ENCODE data around the gene DTX4. TPM values are rescaled to one million over a fixed set of nuclear protein-coding genes. Genes with fewer than 3 reads are reported as not detected.

DTX4 gene
- total RNA-seq, 4 donors from 2014 or later: 3.1 to 8.8 (median 4.5) TPM

- no peak for TF ChIP-seq POLR2AphosphoS5 (IDR thresholded peaks at IDR 0.05)
- no peak for TF ChIP-seq EP300 (IDR thresholded peaks at IDR 0.05)
- TF ChIP-seq, protein P1, sequence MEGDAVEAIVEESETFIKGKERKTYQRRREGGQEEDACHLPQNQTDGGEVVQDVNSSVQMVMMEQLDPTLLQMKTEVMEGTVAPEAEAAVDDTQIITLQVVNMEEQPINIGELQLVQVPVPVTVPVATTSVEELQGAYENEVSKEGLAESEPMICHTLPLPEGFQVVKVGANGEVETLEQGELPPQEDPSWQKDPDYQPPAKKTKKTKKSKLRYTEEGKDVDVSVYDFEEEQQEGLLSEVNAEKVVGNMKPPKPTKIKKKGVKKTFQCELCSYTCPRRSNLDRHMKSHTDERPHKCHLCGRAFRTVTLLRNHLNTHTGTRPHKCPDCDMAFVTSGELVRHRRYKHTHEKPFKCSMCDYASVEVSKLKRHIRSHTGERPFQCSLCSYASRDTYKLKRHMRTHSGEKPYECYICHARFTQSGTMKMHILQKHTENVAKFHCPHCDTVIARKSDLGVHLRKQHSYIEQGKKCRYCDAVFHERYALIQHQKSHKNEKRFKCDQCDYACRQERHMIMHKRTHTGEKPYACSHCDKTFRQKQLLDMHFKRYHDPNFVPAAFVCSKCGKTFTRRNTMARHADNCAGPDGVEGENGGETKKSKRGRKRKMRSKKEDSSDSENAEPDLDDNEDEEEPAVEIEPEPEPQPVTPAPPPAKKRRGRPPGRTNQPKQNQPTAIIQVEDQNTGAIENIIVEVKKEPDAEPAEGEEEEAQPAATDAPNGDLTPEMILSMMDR (IDR thresholded peaks at IDR 0.05): no peak
- no peak for TF ChIP-seq POLR2A (IDR thresholded peaks at IDR 0.05; ENCODE audit: low read depth)
- Histone ChIP-seq H3K27me3 (no peaks in the 10 kb centered on the region), H3K4me3 (no peak overlapping the region), H3K27ac (replicated peaks in 1 of 4) (no peak overlapping the region), H3K36me3 (no peaks in the 10 kb centered on the region), H3K4me1 (peaks cover 0 to 9% (median 2%) of the 10 kb centered on the region in 4 donors), H3K9me3 (no peaks in the 10 kb centered on the region)
- intact Hi-C loops (cut with DNase I): no loop called here
- no peak for DNase-seq (ENCODE audit: extremely low spot score)
- 21% methylated on average over 2 of the region's 2 CpGs for WGBS
Observed at GRCh38 chr11:59247531-59248227, 75.7 kb downstream of the DTX4 start.

DNA sequence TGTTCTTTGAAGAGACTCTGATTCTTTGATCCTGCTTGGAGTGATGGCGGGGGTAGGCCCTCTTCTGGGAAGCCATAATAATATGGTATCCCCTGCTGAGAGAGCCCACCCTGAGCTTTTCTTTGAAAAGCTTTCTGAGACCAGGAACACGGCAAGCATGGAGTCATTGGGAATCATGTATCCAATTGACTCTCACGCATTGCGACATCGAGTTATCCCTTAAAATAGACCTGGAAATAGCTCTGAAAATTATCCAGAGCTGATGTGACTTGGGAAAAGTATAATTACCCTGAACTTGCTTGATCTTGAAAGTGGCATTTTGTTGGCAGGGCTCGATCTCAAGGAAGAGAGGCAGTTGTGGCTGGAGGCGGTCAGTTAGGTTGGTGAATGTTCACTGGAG lies 77.6 kb downstream of the DTX4 start:
- H3K4me1 ChIP-seq: peaks cover 0 to 9% (median 2%) of the 10 kb centered on the region in 4 donors
- no peak for TF ChIP-seq POLR2A (IDR thresholded peaks at IDR 0.05; ENCODE audit: low read depth)
- no peak for TF ChIP-seq EP300 (IDR thresholded peaks at IDR 0.05)
- TF ChIP-seq, protein P1 (IDR thresholded peaks at IDR 0.05): no peak
- no peak for TF ChIP-seq POLR2AphosphoS5 (IDR thresholded peaks at IDR 0.05)
- H3K9me3 ChIP-seq: no peaks in the 10 kb centered on the region
- no peak overlapping the region for H3K27ac ChIP-seq (replicated peaks in 1 of 4)
- WGBS: 90% methylated on average over 7 of the region's 7 CpGs
- no peak for DNase-seq (ENCODE audit: extremely low spot score)
- no peak overlapping the region for H3K4me3 ChIP-seq
- H3K27me3 ChIP-seq: no peaks in the 10 kb centered on the region
- intact Hi-C loops (cut with DNase I): no loop called here
- H3K36me3 ChIP-seq: no peaks in the 10 kb centered on the region

DNA sequence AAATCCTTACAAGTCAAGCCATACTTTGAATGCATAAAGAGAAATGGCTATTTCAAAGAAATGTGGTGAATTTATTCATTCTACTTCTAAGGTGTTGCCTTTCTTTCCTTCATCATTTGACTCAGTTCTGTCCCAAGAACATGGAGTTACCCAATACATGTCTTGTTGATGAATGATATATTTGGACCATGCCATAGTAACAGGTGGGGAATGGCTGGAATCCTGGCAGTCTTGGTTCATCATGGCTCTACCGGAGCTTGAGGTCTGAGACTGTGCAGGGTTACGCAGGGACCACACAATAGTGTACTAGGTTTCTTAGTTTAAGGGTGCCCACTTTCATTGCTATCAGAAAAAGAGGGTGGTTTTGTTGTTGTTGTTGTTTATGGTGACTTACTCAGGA lies 81.1 kb downstream of the DTX4 start:
- intact Hi-C loops (cut with DNase I): no loop called here
- Histone ChIP-seq H3K4me1 (no peaks in the 10 kb centered on the region), H3K4me3 (no peak overlapping the region), H3K27ac (replicated peaks in 1 of 4) (no peak overlapping the region), H3K27me3 (no peaks in the 10 kb centered on the region), H3K9me3 (no peaks in the 10 kb centered on the region), H3K36me3 (no peaks in the 10 kb centered on the region)
- WGBS: 91% methylated on average over 2 of the region's 2 CpGs
- TF ChIP-seq, protein P1 (IDR thresholded peaks at IDR 0.05): no peak
- TF ChIP-seq POLR2A (IDR thresholded peaks at IDR 0.05; ENCODE audit: low read depth) (no peak), POLR2AphosphoS5 (IDR thresholded peaks at IDR 0.05) (no peak), EP300 (IDR thresholded peaks at IDR 0.05) (no peak)
- DNase-seq (ENCODE audit: extremely low spot score): peak; percentile 42

GRCh38 chr11:59254286-59254685 lies 82.4 kb downstream of the DTX4 start:
- DNase-seq (ENCODE audit: extremely low spot score): peak; percentile 19
- Histone ChIP-seq H3K4me1 (no peaks in the 10 kb centered on the region), H3K9me3 (no peaks in the 10 kb centered on the region), H3K36me3 (no peaks in the 10 kb centered on the region), H3K4me3 (no peak overlapping the region), H3K27ac (replicated peaks in 1 of 4) (no peak overlapping the region), H3K27me3 (no peaks in the 10 kb centered on the region)
- intact Hi-C loops (cut with DNase I): no loop called here
- TF ChIP-seq POLR2A (IDR thresholded peaks at IDR 0.05; ENCODE audit: low read depth): no peak
- TF ChIP-seq EP300 (IDR thresholded peaks at IDR 0.05): no peak
- TF ChIP-seq, protein P1 (IDR thresholded peaks at IDR 0.05): no peak
- TF ChIP-seq POLR2AphosphoS5 (IDR thresholded peaks at IDR 0.05): no peak

GRCh38 chr11:59255281-59255680 lies 83.3 kb downstream of the DTX4 start:
- H3K27ac ChIP-seq (replicated peaks in 1 of 4): no peak overlapping the region
- no peaks in the 10 kb centered on the region for H3K27me3 ChIP-seq
- no peak for TF ChIP-seq POLR2AphosphoS5 (IDR thresholded peaks at IDR 0.05)
- no peak for TF ChIP-seq EP300 (IDR thresholded peaks at IDR 0.05)
- no peak for TF ChIP-seq POLR2A (IDR thresholded peaks at IDR 0.05; ENCODE audit: low read depth)
- TF ChIP-seq, protein P1 (IDR thresholded peaks at IDR 0.05): no peak
- 72% methylated on average over 8 of the region's 8 CpGs for WGBS
- H3K9me3 ChIP-seq: no peaks in the 10 kb centered on the region
- H3K4me1 ChIP-seq: no peaks in the 10 kb centered on the region
- no peak overlapping the region for H3K4me3 ChIP-seq
- DNase-seq (ENCODE audit: extremely low spot score): peak; percentile 62
- no peaks in the 10 kb centered on the region for H3K36me3 ChIP-seq
- intact Hi-C loops (cut with DNase I): no loop called here

Measured in esophagus muscularis mucosa (tissue), 4 donors.